HT1080 (cell line): ENCODE measurements around the gene EFCAB9. TPM values are rescaled to one million over a fixed set of nuclear protein-coding genes. Genes with fewer than 3 reads are reported as not detected.

ENCODE experiments used
- DNase-seq: peaks from one replicate; pipeline ENCODE4 v3.0.0-alpha.2; 2015; ENCODE audit warnings: low read depth
- small RNA-seq: library from RNA; depleted of rRNA; stranded (forward); fragments of <200 nt; gene quantifications from one replicate; pipeline ENCODE3, GENCODE V24; 2014
- total RNA-seq: library from RNA; depleted of rRNA; stranded (reverse); fragments of >200 nt; shearing (Covaris generic); gene quantifications from 2 replicates; pipeline ENCODE4 v1.2.3, GENCODE V29; 2014; rRNA removed

EFCAB9 gene
- total RNA-seq, 1 experiment from 2014 or later: not detected

GRCh38 chr5:172235827-172236736, 42.1 kb downstream of the EFCAB9 start:
- no peak for DNase-seq

GRCh38 chr5:172238334-172238733, 44.4 kb downstream of the EFCAB9 start:
- DNase-seq: no peak

- no peak for DNase-seq
Observed at GRCh38 chr5:172243302-172243701, 49.3 kb downstream of the EFCAB9 start.

GRCh38 chr5:172245046-172245445, 51.1 kb downstream of the EFCAB9 start:
- no peak for DNase-seq

- no peak for DNase-seq
Observed at GRCh38 chr5:172245703-172246125, 51.7 kb downstream of the EFCAB9 start.

GRCh38 chr5:172248637-172249036, 54.7 kb downstream of the EFCAB9 start:
- no peak for DNase-seq

GRCh38 chr5:172251419-172251818, 57.4 kb downstream of the EFCAB9 start:
- DNase-seq: no peak

- no peak for DNase-seq
Observed at GRCh38 chr5:172252501-172252900, 58.5 kb downstream of the EFCAB9 start.

Small RNA genes lying within 50 kb of the gene (small RNA-seq; reads per million reads assigned to genes)
- not detected for gene RF00191

Other genes starting within 250 kb of the EFCAB9 start
- gene FBXW11, start 187.5 kb upstream of the EFCAB9 start, total RNA-seq: 57.9 and 77.2 TPM in 2 replicates
- gene STK10, start 5.9 kb upstream of the EFCAB9 start, total RNA-seq: 16.1 and 16.4 TPM in 2 replicates
- gene UBTD2, start 89.6 kb downstream of the EFCAB9 start, total RNA-seq: 11.4 and 15.5 TPM in 2 replicates